ENCODE data around the gene SGMS1.

The SGMS1 gene

GRCh38 chr10:50541921-50542320, 81.8 kb downstream of the SGMS1 start:
- no peak overlapping the region for H3K4me2 ChIP-seq
- H2AFZ ChIP-seq (ENCODE audit: low read depth): no peak overlapping the region
- peaks cover 41% of the 10 kb centered on the region for H3K4me1 ChIP-seq (ENCODE audit: low read depth, poor library complexity, severe bottlenecking)
- H3K9ac ChIP-seq: no peak overlapping the region
- H3K27me3 ChIP-seq (ENCODE audit: insufficient read depth, low read depth): no peaks in the 10 kb centered on the region
- no peaks in the 10 kb centered on the region; the same call in 1 of the 2 replicates for H4K20me1 ChIP-seq (ENCODE audit: insufficient read depth)
- no peak overlapping the region for H3K27ac ChIP-seq
- no peak overlapping the region for H3K4me3 ChIP-seq (IDR thresholded peaks at IDR 0.05; ENCODE audit: insufficient read depth, low read depth, low read length)
- no peaks in the 10 kb centered on the region for H3K36me3 ChIP-seq (ENCODE audit: insufficient read depth)
- TF ChIP-seq CTCF (conservative IDR thresholded peaks at IDR 0.05; ENCODE audit: low read depth, low read length): no peak
- no peaks in the 10 kb centered on the region; the same call in 1 of the 2 replicates for H3K79me2 ChIP-seq (ENCODE audit: insufficient read depth, low read depth)

GRCh38 chr10:50541317-50541716, 82.4 kb downstream of the SGMS1 start:
- no peak overlapping the region for H3K4me2 ChIP-seq
- no peak overlapping the region for H3K9ac ChIP-seq
- TF ChIP-seq CTCF (conservative IDR thresholded peaks at IDR 0.05; ENCODE audit: low read depth, low read length): no peak
- H3K27ac ChIP-seq: no peak overlapping the region
- H3K36me3 ChIP-seq (ENCODE audit: insufficient read depth): no peaks in the 10 kb centered on the region
- H3K4me3 ChIP-seq (IDR thresholded peaks at IDR 0.05; ENCODE audit: insufficient read depth, low read depth, low read length): no peak overlapping the region
- no peaks in the 10 kb centered on the region for H3K27me3 ChIP-seq (ENCODE audit: insufficient read depth, low read depth)
- no peak overlapping the region for H2AFZ ChIP-seq (ENCODE audit: low read depth)
- no peaks in the 10 kb centered on the region; the same call in 1 of the 2 replicates for H4K20me1 ChIP-seq (ENCODE audit: insufficient read depth)
- H3K4me1 ChIP-seq (ENCODE audit: low read depth, poor library complexity, severe bottlenecking): peaks cover 41% of the 10 kb centered on the region
- no peaks in the 10 kb centered on the region; the same call in 1 of the 2 replicates for H3K79me2 ChIP-seq (ENCODE audit: insufficient read depth, low read depth)

- no peak overlapping the region for H2AFZ ChIP-seq (ENCODE audit: low read depth)
- H3K4me1 ChIP-seq (ENCODE audit: low read depth, poor library complexity, severe bottlenecking): peaks cover 41% of the 10 kb centered on the region
- TF ChIP-seq CTCF (conservative IDR thresholded peaks at IDR 0.05; ENCODE audit: low read depth, low read length): no peak
- H3K4me2 ChIP-seq: peak overlapping the region; percentile 43; the same call in 1 of the 2 replicates
- no peaks in the 10 kb centered on the region; the same call in 1 of the 2 replicates for H3K79me2 ChIP-seq (ENCODE audit: insufficient read depth, low read depth)
- H3K36me3 ChIP-seq (ENCODE audit: insufficient read depth): no peaks in the 10 kb centered on the region
- no peak overlapping the region for H3K4me3 ChIP-seq (IDR thresholded peaks at IDR 0.05; ENCODE audit: insufficient read depth, low read depth, low read length)
- no peaks in the 10 kb centered on the region; the same call in 1 of the 2 replicates for H4K20me1 ChIP-seq (ENCODE audit: insufficient read depth)
- H3K9ac ChIP-seq: no peak overlapping the region
- H3K27me3 ChIP-seq (ENCODE audit: insufficient read depth, low read depth): no peaks in the 10 kb centered on the region
- no peak overlapping the region for H3K27ac ChIP-seq
Observed at GRCh38 chr10:50540826-50541122, 83.0 kb downstream of the SGMS1 start.

GRCh38 chr10:50540069-50540825, 83.5 kb downstream of the SGMS1 start:
- no peaks in the 10 kb centered on the region for H3K79me2 ChIP-seq (ENCODE audit: insufficient read depth, low read depth)

More at GRCh38 chr10:50540069-50540825, 83.5 kb downstream of the SGMS1 start:
- Histone ChIP-seq H2AFZ (ENCODE audit: low read depth) (no peak overlapping the region), H3K4me2 (peak overlapping the region; percentile 43), H3K4me1 (ENCODE audit: low read depth, poor library complexity, severe bottlenecking) (peaks cover 41% of the 10 kb centered on the region), H3K27me3 (ENCODE audit: insufficient read depth, low read depth) (no peaks in the 10 kb centered on the region), H3K4me3 (IDR thresholded peaks at IDR 0.05; ENCODE audit: insufficient read depth, low read depth, low read length) (no peak overlapping the region), H3K9ac (no peak overlapping the region), H4K20me1 (ENCODE audit: insufficient read depth) (no peaks in the 10 kb centered on the region; the same call in 1 of the 2 replicates), H3K27ac (no peak overlapping the region), H3K36me3 (ENCODE audit: insufficient read depth) (no peaks in the 10 kb centered on the region)
- no peak for TF ChIP-seq CTCF (conservative IDR thresholded peaks at IDR 0.05; ENCODE audit: low read depth, low read length)

Data from KMS-11 (cell line).